ENCODE measurements around the gene RILP.
"Not testable (repeated sequence)": the region's sequence is repeated elsewhere in the genome, so short reads cannot be mapped to it uniquely, and the experiment has no call there.

RILP gene

GRCh38 chr17:1649844-1650501 is at the start of gene RILP:
RILP (minus strand) TSS chr17:1649866; CDS start chr17:1649804, 62 bp downstream.
- DNase-seq (ENCODE audit: extremely low read depth in 1 of 2, low read depth in 1 of 2) = no peak

- DNase-seq (ENCODE audit: extremely low read depth in 1 of 2, low read depth in 1 of 2) = no peak
These were observed 48.0 kb upstream of the RILP start for GRCh38 chr17:1697681-1698080.

GRCh38 chr17:1695365-1695764 is 45.7 kb upstream of the RILP start:
- no peak for DNase-seq (ENCODE audit: extremely low read depth in 1 of 2, low read depth in 1 of 2)

- DNase-seq (ENCODE audit: extremely low read depth in 1 of 2, low read depth in 1 of 2) = no peak
These were observed 43.7 kb upstream of the RILP start for GRCh38 chr17:1693339-1693738.

GRCh38 chr17:1690544-1691221 is 41.0 kb upstream of the RILP start:
- DNase-seq (ENCODE audit: extremely low read depth in 1 of 2, low read depth in 1 of 2) = no peak

- not testable (repeated sequence) for DNase-seq (ENCODE audit: extremely low read depth in 1 of 2, low read depth in 1 of 2)
These were observed 38.7 kb upstream of the RILP start for GRCh38 chr17:1688405-1688804.

GRCh38 chr17:1686086-1686485 is 36.4 kb upstream of the RILP start:
- DNase-seq (ENCODE audit: extremely low read depth in 1 of 2, low read depth in 1 of 2) = no peak

- peak; percentile 93 to 97 for DNase-seq (ENCODE audit: extremely low read depth in 1 of 2, low read depth in 1 of 2)
These were observed 34.9 kb upstream of the RILP start, which contains the start of gene PRPF8 for GRCh38 chr17:1684378-1685189. PRPF8 (minus strand) TSS chr17:1684867; CDS start chr17:1684571, 296 bp downstream.

- DNase-seq (ENCODE audit: extremely low read depth in 1 of 2, low read depth in 1 of 2) = no peak
These were observed 33.8 kb upstream of the RILP start for GRCh38 chr17:1683459-1683858.

- DNase-seq (ENCODE audit: extremely low read depth in 1 of 2, low read depth in 1 of 2) = no peak
These were observed 26.7 kb upstream of the RILP start for GRCh38 chr17:1676401-1676800.

GRCh38 chr17:1673041-1673785 is 23.5 kb upstream of the RILP start:
- DNase-seq (ENCODE audit: extremely low read depth in 1 of 2, low read depth in 1 of 2) = no peak

- DNase-seq (ENCODE audit: extremely low read depth in 1 of 2, low read depth in 1 of 2) = not testable (repeated sequence)
These were observed 14.3 kb upstream of the RILP start for GRCh38 chr17:1663934-1664333.

- DNase-seq (ENCODE audit: extremely low read depth in 1 of 2, low read depth in 1 of 2) = no peak
These were observed 11.4 kb upstream of the RILP start for GRCh38 chr17:1661045-1661444.

GRCh38 chr17:1658100-1658499 is 8.4 kb upstream of the RILP start:
- DNase-seq (ENCODE audit: extremely low read depth in 1 of 2, low read depth in 1 of 2) = no peak

- no peak for DNase-seq (ENCODE audit: extremely low read depth in 1 of 2, low read depth in 1 of 2)
These were observed 4.1 kb upstream of the RILP start for GRCh38 chr17:1653735-1654134.

- DNase-seq (ENCODE audit: extremely low read depth in 1 of 2, low read depth in 1 of 2) = not testable (repeated sequence)
These were observed 3.1 kb upstream of the RILP start for GRCh38 chr17:1652794-1653193.

- DNase-seq (ENCODE audit: extremely low read depth in 1 of 2, low read depth in 1 of 2) = no peak
These were observed 1.8 kb upstream of the RILP start for GRCh38 chr17:1651559-1651844.

GRCh38 chr17:1650731-1651558 is 1.3 kb upstream of the RILP start:
- DNase-seq (ENCODE audit: extremely low read depth in 1 of 2, low read depth in 1 of 2) = no peak

- DNase-seq (ENCODE audit: extremely low read depth in 1 of 2, low read depth in 1 of 2) = peak; percentile 86 to 87
These were observed 463 bp downstream of the RILP start for GRCh38 chr17:1648963-1649843.

All from stimulated activated CD8-positive, alpha-beta memory T cell treated with anti-CD3 and anti-CD28 coated beads, Interleukin-7, amount 100 ng/mL, for 48 hours (primary cell).